Fibroblast of villous mesenchyme (primary cell): ENCODE results near the gene RSPO1. TPM values are rescaled to one million over a fixed set of nuclear protein-coding genes. Genes with fewer than 3 reads are reported as not detected.
A peak's percentile ranks its signal among the peaks of the same experiment; 100 is the strongest.
"Not testable (repeated sequence)": the region's sequence is repeated elsewhere in the genome, so short reads cannot be mapped to it uniquely, and the experiment has no call there.

Experiments
- DNase-seq: peaks from one replicate; pipeline ENCODE4 v3.0.0-alpha.2; 2010; ENCODE audit warnings: low read depth
- H3K4me3 ChIP-seq: 2 replicates; pipeline ENCODE4 v1.5.1; 2011; ENCODE audit warnings: low read depth, mild to moderate bottlenecking, low read length
- total RNA-seq: library from RNA; depleted of rRNA; stranded (reverse); fragments of >200 nt; gene quantifications from 2 replicates; pipeline ENCODE4 v1.2.3, GENCODE V29; 2012
- TF ChIP-seq, protein P1 (sequence below): IDR thresholded peaks from 2 replicates; pipeline ENCODE4 v1.5.1; 2012; ENCODE audit warnings: low read depth, mild to moderate bottlenecking, low read length; ENCODE audit not compliant: insufficient read depth

Gene RSPO1
- total RNA-seq, 1 donor, result not detected

DNA sequence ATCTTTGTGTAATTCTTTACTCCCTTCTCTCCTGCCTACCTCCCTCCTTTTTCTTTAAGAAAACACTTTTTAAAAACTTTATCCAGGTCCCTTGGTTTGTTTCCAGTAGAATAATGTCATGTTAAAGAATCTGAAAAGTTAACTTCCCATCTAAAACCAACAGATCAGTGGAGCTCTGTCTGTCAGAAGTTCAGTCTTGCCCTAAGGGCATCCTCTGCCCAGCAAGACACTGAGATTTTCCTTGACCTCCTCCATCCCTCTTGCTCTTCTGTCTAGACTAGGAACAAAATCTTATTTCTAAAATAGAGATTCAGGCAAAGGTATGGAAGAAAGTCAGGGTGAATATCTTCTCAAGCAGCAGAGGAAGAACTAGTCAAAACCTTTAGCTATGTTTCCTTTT lies 33.3 kb downstream of the RSPO1 start:
- no peak for DNase-seq
- H3K4me3 ChIP-seq, result no peak overlapping the region
- TF ChIP-seq, protein P1, sequence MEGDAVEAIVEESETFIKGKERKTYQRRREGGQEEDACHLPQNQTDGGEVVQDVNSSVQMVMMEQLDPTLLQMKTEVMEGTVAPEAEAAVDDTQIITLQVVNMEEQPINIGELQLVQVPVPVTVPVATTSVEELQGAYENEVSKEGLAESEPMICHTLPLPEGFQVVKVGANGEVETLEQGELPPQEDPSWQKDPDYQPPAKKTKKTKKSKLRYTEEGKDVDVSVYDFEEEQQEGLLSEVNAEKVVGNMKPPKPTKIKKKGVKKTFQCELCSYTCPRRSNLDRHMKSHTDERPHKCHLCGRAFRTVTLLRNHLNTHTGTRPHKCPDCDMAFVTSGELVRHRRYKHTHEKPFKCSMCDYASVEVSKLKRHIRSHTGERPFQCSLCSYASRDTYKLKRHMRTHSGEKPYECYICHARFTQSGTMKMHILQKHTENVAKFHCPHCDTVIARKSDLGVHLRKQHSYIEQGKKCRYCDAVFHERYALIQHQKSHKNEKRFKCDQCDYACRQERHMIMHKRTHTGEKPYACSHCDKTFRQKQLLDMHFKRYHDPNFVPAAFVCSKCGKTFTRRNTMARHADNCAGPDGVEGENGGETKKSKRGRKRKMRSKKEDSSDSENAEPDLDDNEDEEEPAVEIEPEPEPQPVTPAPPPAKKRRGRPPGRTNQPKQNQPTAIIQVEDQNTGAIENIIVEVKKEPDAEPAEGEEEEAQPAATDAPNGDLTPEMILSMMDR, result no peak

- no peak overlapping the region for H3K4me3 ChIP-seq
- no peak for DNase-seq
- TF ChIP-seq, protein P1, result no peak
Observed at GRCh38 chr1:37599940-37600339, 34.8 kb downstream of the RSPO1 start.

DNA sequence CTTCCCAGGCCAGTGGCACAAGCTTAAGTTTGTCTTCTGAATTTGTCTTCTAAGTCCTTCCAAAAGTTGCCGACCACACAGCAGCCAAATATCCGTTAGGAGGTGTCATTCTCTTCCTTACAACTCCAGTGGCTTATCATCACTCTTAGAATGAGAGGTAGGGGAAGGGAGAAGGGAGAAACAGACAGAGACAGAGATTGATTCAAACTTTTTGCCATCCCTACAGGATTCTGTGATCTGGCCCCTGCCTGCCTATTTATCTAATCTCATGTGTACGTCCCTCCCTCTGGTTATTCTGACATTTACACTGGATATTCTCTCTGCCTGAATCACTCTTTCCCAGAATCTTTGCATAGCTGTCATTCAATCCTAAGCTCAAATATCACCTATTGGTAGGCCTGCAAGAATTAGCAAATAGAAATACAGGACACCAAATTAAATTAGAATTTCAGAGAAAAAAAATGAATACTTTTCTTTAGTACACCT lies 38.5 kb downstream of the RSPO1 start:
- TF ChIP-seq, protein P1, result no peak
- peak overlapping the region; percentile 81 for H3K4me3 ChIP-seq
- no peak for DNase-seq

DNA sequence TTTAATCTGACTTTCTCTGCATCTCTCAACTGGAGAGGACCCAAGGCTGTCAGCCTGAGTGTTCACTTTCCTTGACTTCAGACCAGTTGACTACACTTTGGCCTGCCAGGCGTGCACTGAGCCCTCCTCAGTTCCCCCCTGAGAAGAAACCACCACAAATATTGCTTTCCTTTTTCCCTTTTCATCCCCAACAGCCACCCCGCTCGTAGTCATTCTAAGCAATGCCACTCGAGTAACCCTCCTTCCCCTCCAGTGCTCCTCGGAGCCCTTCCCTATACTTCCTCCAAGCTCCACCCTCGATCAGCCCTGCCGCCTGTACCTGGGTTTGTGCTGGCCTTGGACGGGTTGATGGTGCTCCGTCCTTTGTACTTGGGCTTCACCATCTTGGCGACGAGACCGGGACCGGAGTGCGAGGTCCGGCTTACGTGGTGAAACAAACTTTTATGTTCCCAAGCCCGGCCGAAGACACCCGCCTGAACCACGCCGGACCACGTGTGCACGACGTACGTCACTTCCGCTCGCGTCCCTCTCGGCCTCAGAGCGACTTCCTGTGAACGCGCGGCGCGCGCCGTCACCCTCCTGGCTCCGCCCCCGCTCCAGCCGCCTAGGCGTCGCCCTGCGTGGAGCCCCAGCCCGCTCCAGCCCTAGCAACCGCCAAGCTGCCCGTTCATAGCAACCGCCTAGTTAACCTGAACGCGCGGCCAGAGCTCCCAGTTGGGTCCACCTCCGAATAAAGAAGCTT lies 39.1 kb downstream of the RSPO1 start, which contains the start of gene GNL2:
GNL2 (minus strand) TSS at position 498 of the 742 bp plus-strand sequence; CDS start at position 383, 115 bp downstream.
- peak; percentile 97 for DNase-seq

DNA sequence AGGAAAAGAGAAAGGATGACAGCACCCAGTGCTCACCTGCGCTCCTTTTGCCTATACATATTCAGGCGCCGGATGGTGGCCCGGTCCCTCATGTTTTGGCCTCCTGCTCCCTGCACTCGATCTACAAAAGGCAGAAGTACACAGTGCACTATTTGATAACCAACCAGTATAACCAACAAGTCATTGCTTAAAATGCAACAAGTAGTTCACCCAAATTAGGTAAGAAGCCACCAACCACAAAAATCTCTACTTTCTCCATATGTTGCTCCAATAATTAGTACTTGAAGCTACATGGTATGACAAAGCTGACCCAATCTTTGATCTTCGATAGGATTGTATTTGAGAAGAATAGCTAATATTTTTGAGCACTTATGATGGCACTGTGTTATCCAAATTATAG lies 41.0 kb downstream of the RSPO1 start:
- TF ChIP-seq, protein P1, result no peak
- no peak for DNase-seq
- peak overlapping the region; percentile 81 for H3K4me3 ChIP-seq

More for the DNA sequence above, 39.1 kb downstream of the RSPO1 start, which contains the start of gene GNL2:
- TF ChIP-seq, protein P1, result no peak
- H3K4me3 ChIP-seq, result peak within 1 kb of the TSS; percentile 81

GRCh38 chr1:37588939-37589338 lies 45.8 kb downstream of the RSPO1 start:
- TF ChIP-seq, protein P1, result no peak
- DNase-seq, result no peak
- H3K4me3 ChIP-seq, result no peak overlapping the region

DNA sequence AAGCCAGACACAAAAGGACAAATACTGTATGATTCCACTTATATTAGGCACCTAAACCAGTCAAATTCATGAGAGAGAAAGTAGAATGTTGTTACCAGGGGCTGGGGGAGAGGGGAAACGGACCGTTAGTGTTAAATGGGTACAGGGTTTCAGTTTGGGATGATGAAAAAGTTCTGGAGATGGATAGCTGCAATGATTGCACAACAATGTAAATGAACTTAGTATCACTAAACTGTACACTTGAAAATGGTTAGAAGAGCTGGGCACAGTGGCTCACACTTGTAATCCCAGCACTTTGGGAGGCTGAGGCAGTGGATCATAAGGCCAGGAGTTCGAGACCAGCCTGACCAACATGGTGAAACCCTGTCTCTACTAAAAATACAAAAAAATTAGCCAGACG lies 50.1 kb downstream of the RSPO1 start:
- H3K4me3 ChIP-seq, result not testable (repeated sequence)

More for the DNA sequence above, 50.1 kb downstream of the RSPO1 start:
- not testable (repeated sequence) for DNase-seq
